NOMO-1 (cell line): ENCODE data around the gene ADAMTS3.
"Not testable (repeated sequence)": the region's sequence is repeated elsewhere in the genome, so short reads cannot be mapped to it uniquely, and the experiment has no call there.

Experiments used
- DNase-seq, 2 experiments: peaks; one replicate each; lab custom pipeline; 2025; ENCODE audit not compliant: unreplicated experiment in 2 of 2; lab: John Stamatoyannopoulos, UW

Gene ADAMTS3

GRCh38 chr4:72553540-72554337 lies 15.3 kb downstream of the ADAMTS3 start:
- DNase-seq = no peak

DNA sequence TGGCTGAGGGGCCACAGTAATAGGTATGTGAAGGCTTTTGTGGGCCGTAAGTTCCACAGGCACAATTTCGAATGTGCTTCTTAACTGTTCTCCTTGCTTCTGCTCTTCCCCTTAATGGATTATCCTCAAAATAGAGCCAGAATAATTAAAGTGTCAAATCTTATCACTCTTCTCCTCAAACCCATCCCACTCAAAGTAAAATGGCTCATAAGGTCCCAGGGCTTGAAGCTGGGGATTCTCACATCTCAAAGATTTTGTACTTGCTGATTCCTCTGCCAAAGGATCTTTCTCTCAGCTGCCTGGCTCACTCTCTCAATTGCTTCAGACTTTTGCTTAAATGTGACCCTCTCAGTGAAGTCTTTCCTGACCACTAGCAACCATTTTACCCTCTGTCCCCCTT lies 16.6 kb downstream of the ADAMTS3 start:
- DNase-seq = no peak

- no peak for DNase-seq
Observed at GRCh38 chr4:72546456-72546855, 22.6 kb downstream of the ADAMTS3 start.

DNA sequence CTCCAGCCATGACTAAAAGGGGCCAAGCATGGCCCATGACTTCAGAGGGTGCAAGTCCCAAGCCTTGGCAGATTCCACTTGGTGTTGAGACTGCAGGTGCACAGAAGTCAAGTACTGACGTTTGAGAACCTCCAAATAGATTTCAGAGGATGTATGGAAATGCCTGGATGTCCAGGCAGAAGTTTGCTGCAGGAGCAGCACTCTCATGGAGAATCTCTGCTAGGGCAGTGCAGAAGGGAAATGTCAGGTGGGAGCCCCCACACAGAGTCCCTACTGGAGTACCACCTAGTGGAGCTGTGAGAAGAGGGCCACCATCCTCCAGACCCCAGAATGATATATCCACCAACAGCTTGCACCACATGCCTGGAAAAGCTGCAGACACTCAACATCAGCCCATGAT lies 28.3 kb downstream of the ADAMTS3 start:
- not testable (repeated sequence) for DNase-seq

DNA sequence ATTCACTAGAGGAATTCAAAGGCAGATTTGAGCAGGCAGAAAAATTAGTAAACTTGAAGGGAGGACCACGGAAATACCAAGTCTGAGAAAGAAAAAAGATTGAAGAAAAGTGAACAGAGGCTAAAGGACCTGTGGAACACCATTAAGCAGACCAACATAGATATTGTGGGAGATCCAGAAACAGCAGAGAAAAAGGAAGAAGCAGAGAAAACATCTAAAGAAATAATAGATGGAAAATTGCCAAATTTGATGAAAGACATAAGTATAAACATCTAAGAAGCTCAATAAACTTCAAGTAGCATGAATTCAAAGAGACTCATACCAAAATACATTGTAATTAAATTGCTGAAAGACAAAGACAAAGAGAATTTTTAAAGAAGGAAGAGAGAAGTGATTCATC lies 31.0 kb downstream of the ADAMTS3 start:
- DNase-seq = no peak

GRCh38 chr4:72536443-72536842 lies 32.6 kb downstream of the ADAMTS3 start:
- DNase-seq = no peak

DNA sequence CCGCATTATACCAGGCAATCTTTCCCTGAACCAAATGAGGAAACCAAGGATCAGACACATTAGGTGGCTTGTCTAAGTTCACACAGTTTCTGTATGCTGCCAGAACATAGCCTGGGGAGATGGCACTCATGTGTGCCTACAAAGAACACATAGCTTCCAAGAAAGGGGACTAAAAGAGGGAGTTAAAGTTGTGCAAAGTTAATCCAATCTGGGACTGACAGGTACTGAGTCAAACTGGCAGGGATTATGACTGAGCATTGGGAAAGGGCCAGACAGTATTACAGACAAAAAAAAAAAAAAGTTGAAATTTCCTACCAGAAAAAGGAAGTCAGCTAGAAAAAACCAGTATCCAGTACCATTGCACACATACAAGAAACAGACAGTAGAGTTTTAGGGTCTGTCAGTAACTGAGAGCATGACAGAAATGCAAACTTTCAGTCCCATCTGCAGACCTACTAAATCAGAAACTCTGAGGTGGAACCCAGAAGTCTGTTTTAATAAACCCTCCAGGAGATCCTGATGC lies 37.2 kb downstream of the ADAMTS3 start:
- DNase-seq = peak in 1 of 2 experiments; percentile 46

GRCh38 chr4:72531322-72531721 lies 37.7 kb downstream of the ADAMTS3 start:
- peak in 1 of 2 experiments; percentile 17 for DNase-seq

DNA sequence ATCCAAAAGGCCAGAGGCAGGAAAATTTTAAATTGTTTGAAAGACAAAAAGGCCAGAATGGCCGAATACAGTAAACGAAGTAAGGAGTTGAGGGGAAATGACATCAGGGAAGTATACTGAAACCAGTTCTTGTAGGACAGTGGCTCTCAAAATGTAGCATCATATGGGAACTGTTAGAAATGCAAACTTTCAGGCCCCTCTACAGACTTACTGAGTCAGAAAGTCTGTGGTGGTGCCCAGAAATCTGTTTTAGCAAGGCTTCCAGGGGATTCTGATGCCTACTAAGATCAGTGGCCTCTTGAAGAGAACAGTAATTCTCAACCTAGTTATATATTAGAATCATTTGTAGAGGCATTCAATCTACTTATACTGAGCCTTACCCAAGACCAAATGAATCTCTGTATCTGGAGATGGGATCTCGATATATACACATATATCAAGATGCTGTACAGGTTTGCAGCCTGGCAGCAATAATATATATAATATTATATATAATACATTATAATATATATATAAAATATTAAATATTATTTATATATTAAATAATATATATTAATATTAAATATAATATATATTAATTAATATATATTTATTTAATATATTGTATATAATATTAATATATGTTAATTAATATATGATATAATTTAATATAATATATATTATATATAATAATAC lies 39.7 kb downstream of the ADAMTS3 start:
- DNase-seq = peak in 1 of 2 experiments; percentile 38

DNA sequence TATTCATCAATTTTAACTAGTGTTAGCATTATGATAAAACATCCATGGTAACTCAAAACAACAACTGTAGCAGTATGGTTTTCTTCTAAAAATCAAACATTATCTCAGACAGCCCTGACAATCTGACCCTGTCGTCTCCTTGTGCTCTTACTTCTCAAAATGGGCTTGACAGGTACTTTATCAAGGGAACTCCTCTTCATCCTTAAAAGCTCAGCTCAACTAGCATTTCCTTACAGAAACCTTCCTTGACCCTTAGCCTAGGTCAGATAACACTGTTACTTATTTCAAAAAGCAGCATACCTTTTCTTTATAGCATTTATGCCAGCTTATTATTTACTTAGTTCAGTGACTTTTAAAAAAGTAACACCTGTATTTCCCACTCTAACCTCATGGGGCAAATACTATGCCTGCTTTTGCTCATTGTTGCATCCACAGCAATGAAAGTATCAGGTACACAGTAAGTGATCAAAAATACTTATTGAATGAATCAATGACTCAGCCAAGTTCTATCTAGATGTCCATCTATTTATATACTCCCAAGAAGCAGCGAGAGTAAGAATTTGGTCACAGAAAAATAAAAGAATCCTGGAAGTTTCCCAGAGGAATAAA lies 41.9 kb downstream of the ADAMTS3 start:
- DNase-seq = no peak

DNA sequence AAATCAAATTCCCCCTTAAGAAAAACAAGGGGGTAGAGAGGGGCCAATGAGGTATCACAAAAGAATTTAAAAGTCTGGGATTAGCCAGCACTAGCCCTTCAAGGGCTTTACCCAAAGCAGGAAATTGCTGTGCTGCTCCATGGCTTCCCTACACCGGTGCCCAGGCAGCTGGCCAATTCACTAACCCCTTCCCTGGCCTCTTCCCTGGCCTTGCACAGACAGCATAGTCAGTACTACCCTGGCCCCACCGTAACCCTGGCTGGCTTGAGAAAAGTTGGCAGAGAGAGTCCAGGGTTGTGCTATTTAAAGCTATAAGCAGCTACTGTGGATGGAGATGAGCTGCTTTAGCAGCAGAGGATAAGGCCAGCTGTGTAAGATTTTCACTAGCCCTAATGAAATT lies 43.1 kb downstream of the ADAMTS3 start:
- DNase-seq = no peak

DNA sequence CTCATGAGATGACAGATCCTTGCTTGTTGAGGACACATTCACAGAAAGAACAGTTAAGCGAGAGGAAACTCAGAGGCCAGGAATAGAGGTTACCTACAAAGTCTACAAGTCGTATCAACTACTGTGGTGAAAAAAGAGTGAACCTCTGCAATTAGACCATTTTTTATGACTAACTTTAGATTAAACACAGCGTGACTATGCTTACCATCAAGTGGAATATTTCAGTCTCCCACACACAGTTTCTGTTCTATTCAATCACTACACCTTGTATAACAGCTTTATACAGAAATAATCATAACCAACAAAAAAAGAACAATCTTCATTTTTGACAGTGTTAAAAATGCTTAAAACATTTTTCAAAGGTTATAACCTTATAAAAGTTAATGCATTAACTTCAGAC lies 46.6 kb downstream of the ADAMTS3 start:
- DNase-seq = no peak

DNA sequence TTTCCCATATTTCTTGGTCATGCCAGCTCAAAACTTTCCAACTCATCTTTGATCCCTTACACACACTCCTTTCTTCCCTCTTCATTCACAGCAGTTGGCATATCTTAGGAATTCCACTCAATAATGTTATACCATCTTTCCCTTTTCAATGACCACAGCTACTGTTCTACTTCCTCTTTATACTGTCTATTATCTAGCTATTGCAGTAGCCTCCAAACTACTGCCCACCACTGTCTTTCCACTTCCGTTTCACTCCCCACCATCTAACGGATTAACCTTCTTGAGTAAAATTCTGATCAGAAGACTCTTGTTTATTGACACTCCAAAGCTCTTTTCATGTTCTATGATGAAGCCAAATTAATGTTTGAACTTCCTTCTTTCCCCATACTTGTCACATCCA lies 55.8 kb downstream of the ADAMTS3 start:
- no peak for DNase-seq

- no peak for DNase-seq
Observed at GRCh38 chr4:72507860-72508419, 61.1 kb downstream of the ADAMTS3 start.

- no peak for DNase-seq
Observed at GRCh38 chr4:72507167-72507566, 61.9 kb downstream of the ADAMTS3 start.

DNA sequence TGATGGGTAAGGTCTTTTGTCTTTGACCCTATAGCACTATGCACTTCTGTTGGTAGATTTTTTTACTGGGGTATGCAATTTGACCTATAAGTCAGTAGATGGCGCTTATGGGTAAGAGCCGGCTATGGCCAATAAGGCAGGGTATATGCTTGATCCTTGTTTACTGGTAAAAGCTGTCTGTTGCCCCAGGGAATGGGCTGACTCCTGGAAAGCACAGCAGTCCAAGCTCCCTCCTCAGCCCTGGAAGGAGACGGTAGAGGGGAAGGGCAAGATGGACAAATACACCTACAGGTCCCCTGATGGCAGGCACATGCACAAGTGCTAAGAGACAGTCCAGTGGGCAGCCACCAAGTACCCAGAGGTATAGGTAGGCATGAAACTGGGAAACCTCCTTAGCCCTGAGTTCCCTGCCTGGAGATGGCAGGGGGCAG lies 63.7 kb downstream of the ADAMTS3 start:
- DNase-seq = peak; percentile 31 to 39

GRCh38 chr4:72500214-72500613 lies 68.8 kb downstream of the ADAMTS3 start:
- no peak for DNase-seq

- DNase-seq = no peak
Observed at GRCh38 chr4:72496119-72496518, 72.9 kb downstream of the ADAMTS3 start.

DNA sequence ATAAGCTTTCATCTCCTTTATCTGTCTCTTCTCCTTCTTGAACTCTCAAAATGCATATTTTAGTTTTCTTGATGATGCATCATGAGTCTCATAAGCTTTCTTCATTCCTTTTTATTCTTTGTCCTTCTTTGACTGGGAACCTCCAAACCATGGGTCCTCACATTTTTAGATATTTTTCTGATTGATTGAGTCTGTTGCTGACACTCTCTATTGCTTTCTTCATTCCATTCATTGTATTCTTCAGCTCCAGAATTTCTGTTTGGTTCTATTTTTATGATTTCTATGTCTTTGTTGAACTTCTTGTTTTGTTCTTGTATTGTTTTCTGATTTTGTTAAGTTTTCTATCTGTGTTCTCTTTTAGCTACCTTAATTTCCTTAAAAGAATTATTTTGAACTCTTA lies 74.9 kb downstream of the ADAMTS3 start:
- DNase-seq = no peak

GRCh38 chr4:72489267-72489666 lies 79.8 kb downstream of the ADAMTS3 start:
- DNase-seq = no peak

DNA sequence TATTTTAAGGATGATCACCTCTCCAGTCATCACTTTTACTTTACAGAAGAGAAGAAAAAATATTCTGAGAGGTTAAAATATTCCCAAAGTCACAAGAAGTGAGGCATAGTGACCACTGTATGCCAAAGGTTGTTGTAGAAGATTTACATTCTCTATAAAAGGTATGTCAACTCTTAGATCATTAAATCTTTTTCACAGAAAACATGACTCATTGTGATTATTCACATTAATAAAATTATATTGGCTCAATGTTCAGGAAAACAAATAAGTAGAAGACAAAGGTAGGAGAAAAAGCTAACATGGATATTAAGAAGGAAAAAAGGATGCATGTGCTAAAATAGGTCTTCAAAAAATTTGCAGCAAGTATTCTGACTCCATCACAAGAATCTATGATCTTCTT lies 82.0 kb downstream of the ADAMTS3 start:
- DNase-seq = no peak
